ENCODE data around the gene CABLES1.
A peak's percentile ranks its signal among the peaks of the same experiment; 100 is the strongest.
"Not testable (repeated sequence)": the region's sequence is repeated elsewhere in the genome, so short reads cannot be mapped to it uniquely, and the experiment has no call there.

CABLES1 gene

GRCh38 chr18:23272498-23273232, 137.4 kb downstream of the CABLES1 start:
- Mint-ChIP-seq H3K36me3 (ENCODE audit: low read depth) (peaks cover 22% of the 10 kb centered on the region), H3K4me1 (ENCODE audit: low read depth) (peaks cover 14% of the 10 kb centered on the region), H3K4me3 (no peak overlapping the region)

GRCh38 chr18:23273443-23273966, 138.2 kb downstream of the CABLES1 start:
- no peak for DNase-seq (ENCODE audit: low spot score)
- Mint-ChIP-seq H3K4me3 (no peak overlapping the region), H3K4me1 (ENCODE audit: low read depth) (peaks cover 8% of the 10 kb centered on the region), H3K36me3 (ENCODE audit: low read depth) (peaks cover 23% of the 10 kb centered on the region), H3K9me3 (peaks cover 46% of the 10 kb centered on the region), H3K27me3 (ENCODE audit: low read depth) (no peaks in the 10 kb centered on the region), H3K27ac (no peak overlapping the region)

More at GRCh38 chr18:23272498-23273232, 137.4 kb downstream of the CABLES1 start:
- Mint-ChIP-seq H3K9me3 (peaks cover 48% of the 10 kb centered on the region), H3K27ac (no peak overlapping the region), H3K27me3 (ENCODE audit: low read depth) (no peaks in the 10 kb centered on the region)
- DNase-seq (ENCODE audit: low spot score) = no peak

GRCh38 chr18:23274638-23275482, 139.6 kb downstream of the CABLES1 start:
- Mint-ChIP-seq H3K36me3 (ENCODE audit: low read depth) (peaks cover 14% of the 10 kb centered on the region), H3K27ac (no peak overlapping the region), H3K27me3 (ENCODE audit: low read depth) (no peaks in the 10 kb centered on the region), H3K9me3 (peaks cover 35% of the 10 kb centered on the region), H3K4me1 (ENCODE audit: low read depth) (peaks cover 2% of the 10 kb centered on the region), H3K4me3 (no peak overlapping the region)
- no peak for DNase-seq (ENCODE audit: low spot score)

- peaks cover 2% of the 10 kb centered on the region for H3K4me1 Mint-ChIP-seq (ENCODE audit: low read depth)
These were observed 141.2 kb downstream of the CABLES1 start for GRCh38 chr18:23276451-23276850.

GRCh38 chr18:23277399-23277798, 142.1 kb downstream of the CABLES1 start:
- H3K4me1 Mint-ChIP-seq (ENCODE audit: low read depth) = no peaks in the 10 kb centered on the region
- H3K9me3 Mint-ChIP-seq = peaks cover 15% of the 10 kb centered on the region
- no peak for DNase-seq (ENCODE audit: low spot score)
- peaks cover 6% of the 10 kb centered on the region for H3K36me3 Mint-ChIP-seq (ENCODE audit: low read depth)
- no peaks in the 10 kb centered on the region for H3K27me3 Mint-ChIP-seq (ENCODE audit: low read depth)
- no peak overlapping the region for H3K27ac Mint-ChIP-seq
- no peak overlapping the region for H3K4me3 Mint-ChIP-seq

More at GRCh38 chr18:23276451-23276850, 141.2 kb downstream of the CABLES1 start:
- H3K9me3 Mint-ChIP-seq = peaks cover 21% of the 10 kb centered on the region
- H3K36me3 Mint-ChIP-seq (ENCODE audit: low read depth) = peaks cover 6% of the 10 kb centered on the region
- no peaks in the 10 kb centered on the region for H3K27me3 Mint-ChIP-seq (ENCODE audit: low read depth)
- no peak overlapping the region for H3K4me3 Mint-ChIP-seq
- no peak for DNase-seq (ENCODE audit: low spot score)
- no peak overlapping the region for H3K27ac Mint-ChIP-seq

- Mint-ChIP-seq H3K27ac (no peak overlapping the region), H3K4me3 (no peak overlapping the region), H3K9me3 (peaks cover 15% of the 10 kb centered on the region), H3K36me3 (ENCODE audit: low read depth) (peaks cover 6% of the 10 kb centered on the region), H3K27me3 (ENCODE audit: low read depth) (no peaks in the 10 kb centered on the region), H3K4me1 (ENCODE audit: low read depth) (peaks cover 11% of the 10 kb centered on the region)
- DNase-seq (ENCODE audit: low spot score) = no peak
These were observed 144.6 kb downstream of the CABLES1 start for GRCh38 chr18:23279931-23280330.

GRCh38 chr18:23280844-23281243, 145.6 kb downstream of the CABLES1 start:
- peaks cover 6% of the 10 kb centered on the region for H3K36me3 Mint-ChIP-seq (ENCODE audit: low read depth)
- no peaks in the 10 kb centered on the region for H3K27me3 Mint-ChIP-seq (ENCODE audit: low read depth)
- H3K4me1 Mint-ChIP-seq (ENCODE audit: low read depth) = peaks cover 11% of the 10 kb centered on the region
- peaks cover 15% of the 10 kb centered on the region for H3K9me3 Mint-ChIP-seq
- no peak for DNase-seq (ENCODE audit: low spot score)
- H3K27ac Mint-ChIP-seq = no peak overlapping the region
- no peak overlapping the region for H3K4me3 Mint-ChIP-seq

- DNase-seq (ENCODE audit: low spot score) = no peak
These were observed 146.5 kb downstream of the CABLES1 start for GRCh38 chr18:23281626-23282436.

GRCh38 chr18:23282437-23282781, 147.1 kb downstream of the CABLES1 start:
- DNase-seq (ENCODE audit: low spot score) = no peak
- H3K9me3 Mint-ChIP-seq = peaks cover 7% of the 10 kb centered on the region
- no peak overlapping the region for H3K27ac Mint-ChIP-seq
- peaks cover 4% of the 10 kb centered on the region for H3K36me3 Mint-ChIP-seq (ENCODE audit: low read depth)
- H3K4me1 Mint-ChIP-seq (ENCODE audit: low read depth) = peaks cover 11% of the 10 kb centered on the region
- no peak overlapping the region for H3K4me3 Mint-ChIP-seq
- H3K27me3 Mint-ChIP-seq (ENCODE audit: low read depth) = no peaks in the 10 kb centered on the region

More at GRCh38 chr18:23281626-23282436, 146.5 kb downstream of the CABLES1 start:
- Mint-ChIP-seq H3K36me3 (ENCODE audit: low read depth) (peaks cover 5% of the 10 kb centered on the region), H3K27me3 (ENCODE audit: low read depth) (no peaks in the 10 kb centered on the region), H3K4me1 (ENCODE audit: low read depth) (peaks cover 11% of the 10 kb centered on the region), H3K9me3 (peaks cover 13% of the 10 kb centered on the region), H3K27ac (no peak overlapping the region), H3K4me3 (no peak overlapping the region)

GRCh38 chr18:23283916-23284430, 148.7 kb downstream of the CABLES1 start:
- DNase-seq (ENCODE audit: low spot score) = peak; percentile 62
- no peaks in the 10 kb centered on the region for H3K36me3 Mint-ChIP-seq (ENCODE audit: low read depth)
- H3K4me3 Mint-ChIP-seq = no peak overlapping the region
- H3K27ac Mint-ChIP-seq = no peak overlapping the region
- no peaks in the 10 kb centered on the region for H3K27me3 Mint-ChIP-seq (ENCODE audit: low read depth)
- peaks cover 11% of the 10 kb centered on the region for H3K4me1 Mint-ChIP-seq (ENCODE audit: low read depth)
- no peaks in the 10 kb centered on the region for H3K9me3 Mint-ChIP-seq

GRCh38 chr18:23284629-23285028, 149.3 kb downstream of the CABLES1 start:
- Mint-ChIP-seq H3K4me1 (ENCODE audit: low read depth) (peaks cover 11% of the 10 kb centered on the region), H3K27me3 (ENCODE audit: low read depth) (no peaks in the 10 kb centered on the region), H3K36me3 (ENCODE audit: low read depth) (no peaks in the 10 kb centered on the region), H3K27ac (peak overlapping the region; percentile 23), H3K4me3 (no peak overlapping the region), H3K9me3 (no peaks in the 10 kb centered on the region)
- peak; percentile 31 for DNase-seq (ENCODE audit: low spot score)

GRCh38 chr18:23285581-23285980, 150.3 kb downstream of the CABLES1 start:
- Mint-ChIP-seq H3K27ac (peak overlapping the region; percentile 12), H3K4me1 (ENCODE audit: low read depth) (peaks cover 11% of the 10 kb centered on the region)
- not testable (repeated sequence) for H3K36me3 Mint-ChIP-seq (ENCODE audit: low read depth); H3K4me3 Mint-ChIP-seq; H3K9me3 Mint-ChIP-seq; DNase-seq (ENCODE audit: low spot score); H3K27me3 Mint-ChIP-seq (ENCODE audit: low read depth)

GRCh38 chr18:23291456-23292205, 156.3 kb downstream of the CABLES1 start:
- H3K27me3 Mint-ChIP-seq (ENCODE audit: low read depth) = no peaks in the 10 kb centered on the region
- H3K4me1 Mint-ChIP-seq (ENCODE audit: low read depth) = no peaks in the 10 kb centered on the region
- no peak overlapping the region for H3K4me3 Mint-ChIP-seq
- H3K9me3 Mint-ChIP-seq = no peaks in the 10 kb centered on the region
- DNase-seq (ENCODE audit: low spot score) = no peak
- no peak overlapping the region for H3K27ac Mint-ChIP-seq
- H3K36me3 Mint-ChIP-seq (ENCODE audit: low read depth) = peaks cover under 1% of the 10 kb centered on the region
